Thyroid gland (tissue), 4 donors: ENCODE results near the gene OR10D3.

Experiments
- POLR2A ChIP-seq, 2 donors: fragments of 450-650 bp; IDR thresholded peaks; one replicate each; pipeline ENCODE4 v1.6.1; 2017; ENCODE audit warnings: antibody characterized with exemption in 2 of 2, mild to moderate bottlenecking in 2 of 2, moderate library complexity in 1 of 2
- TF ChIP-seq, protein P1 (sequence below), 6 experiments: fragments of 200-600 bp in 3 of 6; fragments of 450-650 bp in 3 of 6; sonication (generic) in 3 of 6; IDR thresholded peaks; one replicate each; pipeline ENCODE4 v1.5.1; 2016 to 2019; ENCODE audit warnings: antibody characterized with exemption in 6 of 6, mild to moderate bottlenecking in 2 of 6, inconsistent platforms in 1 of 6, moderate library complexity in 1 of 6

GRCh38 chr11:124167826-124168231 lies 15.3 kb upstream of the OR10D3 start:
- TF ChIP-seq, protein P1, sequence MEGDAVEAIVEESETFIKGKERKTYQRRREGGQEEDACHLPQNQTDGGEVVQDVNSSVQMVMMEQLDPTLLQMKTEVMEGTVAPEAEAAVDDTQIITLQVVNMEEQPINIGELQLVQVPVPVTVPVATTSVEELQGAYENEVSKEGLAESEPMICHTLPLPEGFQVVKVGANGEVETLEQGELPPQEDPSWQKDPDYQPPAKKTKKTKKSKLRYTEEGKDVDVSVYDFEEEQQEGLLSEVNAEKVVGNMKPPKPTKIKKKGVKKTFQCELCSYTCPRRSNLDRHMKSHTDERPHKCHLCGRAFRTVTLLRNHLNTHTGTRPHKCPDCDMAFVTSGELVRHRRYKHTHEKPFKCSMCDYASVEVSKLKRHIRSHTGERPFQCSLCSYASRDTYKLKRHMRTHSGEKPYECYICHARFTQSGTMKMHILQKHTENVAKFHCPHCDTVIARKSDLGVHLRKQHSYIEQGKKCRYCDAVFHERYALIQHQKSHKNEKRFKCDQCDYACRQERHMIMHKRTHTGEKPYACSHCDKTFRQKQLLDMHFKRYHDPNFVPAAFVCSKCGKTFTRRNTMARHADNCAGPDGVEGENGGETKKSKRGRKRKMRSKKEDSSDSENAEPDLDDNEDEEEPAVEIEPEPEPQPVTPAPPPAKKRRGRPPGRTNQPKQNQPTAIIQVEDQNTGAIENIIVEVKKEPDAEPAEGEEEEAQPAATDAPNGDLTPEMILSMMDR (IDR thresholded peaks at IDR 0.05), result no peak
- TF ChIP-seq POLR2A (IDR thresholded peaks at IDR 0.05), result no peak
